ENCODE results near the gene ANKS1B.

GRCh38 chr12:99026332-99027054 is 958.2 kb downstream of the ANKS1B start:
- TF ChIP-seq CTCF (IDR thresholded peaks at IDR 0.05; ENCODE audit: insufficient read depth, low read depth, low read length): no peak
- TF ChIP-seq EZH2 (IDR thresholded peaks at IDR 0.05; ENCODE audit: insufficient read depth, low read length): no peak
